SKM-1 treated with dmso at 0.1 percent for 144 hours (cell line): ENCODE measurements around the gene TPP1.
A peak's percentile ranks its signal among the peaks of the same experiment; 100 is the strongest.

ENCODE experiments used
- DNase-seq: peaks from one replicate; lab custom pipeline; 2025; ENCODE audit not compliant: unreplicated experiment; lab: John Stamatoyannopoulos, UW

TPP1 gene

GRCh38 chr11:6647836-6648235 is 28.6 kb upstream of the TPP1 start:
- no peak for DNase-seq

- peak; percentile 96 for DNase-seq
Observed at GRCh38 chr11:6646918-6647679, 27.9 kb upstream of the TPP1 start.

GRCh38 chr11:6646576-6646917 is 27.3 kb upstream of the TPP1 start:
- DNase-seq = peak; percentile 70

- DNase-seq = peak; percentile 54
Observed at GRCh38 chr11:6646071-6646470, 26.8 kb upstream of the TPP1 start.

- DNase-seq = no peak
Observed at GRCh38 chr11:6642957-6643356, 23.7 kb upstream of the TPP1 start.

- DNase-seq = no peak
Observed at GRCh38 chr11:6640985-6641701, 21.9 kb upstream of the TPP1 start.

- no peak for DNase-seq
Observed at GRCh38 chr11:6640036-6640984, 21.1 kb upstream of the TPP1 start.

GRCh38 chr11:6638429-6638828 is 19.2 kb upstream of the TPP1 start:
- DNase-seq = no peak

- DNase-seq = no peak
Observed at GRCh38 chr11:6637871-6638270, 18.6 kb upstream of the TPP1 start.

- DNase-seq = no peak
Observed at GRCh38 chr11:6636480-6636879, 17.3 kb upstream of the TPP1 start.

- DNase-seq = peak; percentile 81
Observed at GRCh38 chr11:6635082-6635932, 16.1 kb upstream of the TPP1 start.

GRCh38 chr11:6634534-6634933 is 15.3 kb upstream of the TPP1 start:
- no peak for DNase-seq

GRCh38 chr11:6633422-6634408 is 14.5 kb upstream of the TPP1 start:
- DNase-seq = no peak

- no peak for DNase-seq
Observed at GRCh38 chr11:6632116-6633073, 13.2 kb upstream of the TPP1 start.

- DNase-seq = no peak
Observed at GRCh38 chr11:6631361-6631890, 12.2 kb upstream of the TPP1 start.

GRCh38 chr11:6630632-6631291 is 11.5 kb upstream of the TPP1 start:
- no peak for DNase-seq

GRCh38 chr11:6629892-6630631 is 10.8 kb upstream of the TPP1 start:
- no peak for DNase-seq
